CD1c-positive myeloid dendritic cell (primary cell): ENCODE measurements around the gene SMIM43.
"Not testable (repeated sequence)": the region's sequence is repeated elsewhere in the genome, so short reads cannot be mapped to it uniquely, and the experiment has no call there.

Experiments used
- DNase-seq: peaks from one replicate; pipeline ENCODE4 v3.0.0-alpha.2; 2016; ENCODE audit errors: extremely low spot score

The SMIM43 gene

GRCh38 chr4:121736735-121737351 lies 28.1 kb downstream of the SMIM43 start:
- DNase-seq, result peak; percentile 58

DNA sequence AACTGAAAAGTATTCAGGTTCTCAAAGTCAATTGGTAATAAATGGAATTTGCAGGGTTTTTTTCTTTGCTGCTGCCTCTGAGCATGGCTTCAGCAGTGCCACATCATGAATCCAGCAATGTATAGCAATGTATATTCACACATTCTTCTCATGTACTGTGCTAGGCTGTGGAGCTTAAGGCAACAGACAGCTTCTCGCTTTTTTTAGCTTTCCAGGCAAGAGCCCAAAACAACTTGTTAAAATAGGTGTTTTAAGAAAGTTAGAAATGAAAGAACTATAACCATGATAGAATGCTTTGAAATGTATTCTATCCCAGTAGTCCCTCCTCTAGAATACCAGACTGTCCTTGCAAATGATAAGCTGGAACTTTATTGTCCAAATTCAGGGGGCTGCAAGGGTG lies 30.4 kb downstream of the SMIM43 start:
- DNase-seq, result no peak

- DNase-seq, result no peak
Measured at GRCh38 chr4:121733942-121734341, 31.0 kb downstream of the SMIM43 start.

- DNase-seq, result not testable (repeated sequence)
Measured at GRCh38 chr4:121729753-121730152, 35.2 kb downstream of the SMIM43 start.

- DNase-seq, result no peak
Measured at GRCh38 chr4:121728798-121729226, 36.2 kb downstream of the SMIM43 start.

DNA sequence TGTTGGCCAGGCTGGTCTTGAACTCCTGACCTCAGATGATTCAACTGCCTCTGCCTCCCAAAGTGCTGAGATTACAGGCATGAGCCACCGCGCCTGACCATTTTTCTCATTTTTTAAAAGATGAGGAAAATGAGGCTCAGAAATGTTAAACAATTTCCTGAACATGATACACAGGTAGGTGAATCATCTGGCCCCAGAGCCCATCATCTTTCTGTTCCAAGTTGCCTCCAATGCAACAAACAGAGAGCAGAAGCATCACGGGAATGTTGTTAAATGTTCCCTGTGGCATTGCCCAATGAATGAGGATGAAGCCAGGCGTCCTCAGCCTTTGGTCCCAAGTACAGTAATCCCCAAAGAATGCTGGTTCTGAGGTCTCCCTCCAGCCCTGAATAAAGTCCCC lies 36.9 kb downstream of the SMIM43 start:
- DNase-seq, result no peak

DNA sequence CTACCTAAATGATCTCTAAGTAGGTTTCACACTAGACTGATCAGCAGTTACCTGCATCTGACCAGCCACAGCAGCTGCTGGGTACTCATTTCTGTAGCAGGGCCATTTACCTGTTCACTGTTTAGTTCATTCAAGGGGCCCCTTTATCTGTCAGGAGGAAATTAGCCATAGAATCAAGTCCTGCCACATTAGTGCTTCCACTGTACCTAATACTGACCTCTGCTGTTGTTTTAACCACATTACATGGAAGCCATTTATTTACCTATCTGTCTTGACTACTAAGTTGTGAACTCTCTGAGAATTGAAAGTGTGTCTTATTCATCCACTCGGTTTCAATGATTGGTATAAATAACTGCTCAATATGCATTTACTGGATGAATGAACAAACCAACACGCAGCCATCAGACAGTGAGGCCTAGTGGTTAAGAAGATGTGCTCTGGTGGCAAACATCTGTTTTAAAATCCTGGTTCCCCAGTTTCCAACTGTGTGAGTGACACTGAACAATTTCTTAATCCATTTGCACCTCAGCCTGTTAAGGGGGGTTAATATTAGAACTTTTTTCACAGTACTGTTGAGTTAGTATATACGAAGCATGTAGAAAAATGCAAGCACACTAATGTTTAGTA lies 38.2 kb downstream of the SMIM43 start:
- peak; percentile 70 for DNase-seq

- no peak for DNase-seq
Measured at GRCh38 chr4:121724671-121725070, 40.3 kb downstream of the SMIM43 start.

DNA sequence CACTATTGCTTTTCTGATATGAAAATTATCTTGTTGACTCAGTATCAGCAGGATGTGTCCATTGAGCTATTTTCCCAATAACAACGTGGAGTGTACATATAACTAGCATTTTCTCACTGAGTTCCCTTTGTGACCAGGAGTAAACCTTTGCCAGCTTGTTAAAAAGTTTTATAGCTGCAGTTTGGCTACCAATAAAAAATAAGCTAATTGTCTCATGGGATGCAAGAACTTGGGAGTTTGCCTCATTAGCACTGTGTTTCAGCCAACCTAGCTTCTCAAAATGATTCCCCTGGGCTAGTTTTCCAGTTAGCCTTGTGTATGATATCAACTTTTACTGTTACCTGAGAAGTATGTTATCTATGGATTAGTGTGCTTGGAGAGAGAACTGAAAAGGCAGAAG lies 43.3 kb downstream of the SMIM43 start:
- DNase-seq, result no peak

DNA sequence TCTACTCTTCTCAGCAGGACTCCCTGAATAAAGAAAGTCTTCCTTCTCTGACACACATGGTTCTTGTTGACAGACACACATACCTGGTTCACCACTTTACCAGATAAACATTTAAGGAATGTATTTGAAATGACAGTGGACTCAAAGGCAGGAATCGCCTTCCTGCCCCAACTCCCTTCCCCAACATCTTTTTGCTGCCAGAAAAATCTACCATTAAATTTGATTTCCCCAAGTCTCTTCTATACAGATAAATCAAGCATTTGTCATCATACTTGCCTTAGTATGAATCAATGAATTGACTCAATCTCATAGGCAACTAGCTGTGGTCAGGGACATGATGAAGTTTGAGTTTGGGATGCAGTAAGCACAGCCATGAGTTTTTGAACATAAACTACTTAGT lies 44.9 kb downstream of the SMIM43 start:
- no peak for DNase-seq

DNA sequence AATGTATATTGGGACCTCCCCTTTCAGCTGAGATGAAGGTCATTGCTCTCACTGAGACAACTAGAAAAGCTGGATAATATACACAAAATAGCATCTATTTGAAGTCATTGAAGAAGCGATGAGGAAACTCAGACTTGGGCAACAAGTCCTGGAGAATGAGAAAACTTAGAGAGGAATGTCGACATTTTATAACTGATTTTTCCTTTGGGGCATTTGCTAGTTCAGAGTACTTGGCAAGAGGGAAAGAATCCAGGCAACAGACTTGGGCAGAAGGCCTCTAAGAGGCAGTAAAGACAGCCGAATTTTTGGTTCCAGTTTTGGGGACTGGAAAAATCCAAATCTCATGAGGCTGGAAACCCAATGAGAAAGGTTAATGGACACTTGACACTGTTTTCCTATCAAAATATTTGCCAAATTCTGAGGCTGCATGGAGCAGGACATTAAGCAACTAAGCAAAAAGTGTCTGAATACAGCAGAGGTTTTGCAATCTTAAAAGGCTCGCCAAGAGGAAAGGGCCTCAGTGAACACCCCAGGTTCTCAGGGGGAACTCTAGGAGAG lies 47.2 kb downstream of the SMIM43 start:
- DNase-seq, result no peak

DNA sequence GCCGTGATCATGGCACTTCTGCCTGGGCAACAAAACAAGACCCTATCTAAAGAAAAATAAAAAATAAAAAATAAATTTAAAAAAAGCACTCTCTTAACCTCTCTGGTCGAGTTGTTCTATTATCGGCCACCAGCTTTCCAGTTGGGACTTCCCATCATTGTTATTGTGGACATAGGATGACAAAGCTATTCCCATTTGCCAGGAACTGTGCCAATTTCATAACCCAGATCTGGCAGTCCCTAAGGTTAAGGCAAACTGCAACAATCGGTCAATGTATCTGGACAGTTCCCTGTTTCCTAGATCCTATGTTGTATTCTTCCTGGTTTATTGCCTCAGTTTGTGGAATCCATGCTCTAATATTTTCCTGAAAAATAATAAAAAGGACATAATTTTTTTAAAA lies 50.4 kb downstream of the SMIM43 start:
- no peak for DNase-seq

- DNase-seq, result no peak
Measured at GRCh38 chr4:121712783-121713182, 52.2 kb downstream of the SMIM43 start.

DNA sequence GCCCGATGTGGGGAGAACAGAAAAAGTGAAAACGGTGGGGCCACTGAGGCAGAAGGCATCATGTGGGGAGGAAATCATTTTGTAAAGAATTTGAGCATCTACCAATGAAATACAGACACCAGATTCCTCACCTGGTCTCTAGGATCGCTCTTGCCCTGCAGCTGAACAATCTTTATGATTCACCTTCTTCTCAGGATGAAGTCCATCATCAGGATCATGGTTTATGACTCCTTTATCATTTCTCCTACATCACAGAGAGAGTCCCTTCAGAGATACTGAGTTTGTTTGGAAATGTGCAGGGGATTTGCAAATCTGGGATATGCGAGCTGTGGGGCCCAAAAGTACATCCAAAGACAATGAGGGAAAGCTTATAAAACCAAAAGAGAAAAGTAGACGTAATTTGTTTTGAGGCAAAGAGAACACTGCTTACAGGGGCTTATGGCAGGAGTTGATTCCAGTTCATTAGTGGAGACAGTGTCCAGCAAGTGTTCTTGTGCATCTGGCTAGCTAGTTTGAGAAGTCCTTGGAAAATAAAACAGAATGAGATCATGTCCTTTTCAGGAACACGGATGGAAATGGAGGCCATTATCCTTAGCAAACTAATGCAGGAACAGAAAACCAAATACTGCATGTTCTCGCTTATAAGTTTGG lies 52.8 kb downstream of the SMIM43 start:
- no peak for DNase-seq

DNA sequence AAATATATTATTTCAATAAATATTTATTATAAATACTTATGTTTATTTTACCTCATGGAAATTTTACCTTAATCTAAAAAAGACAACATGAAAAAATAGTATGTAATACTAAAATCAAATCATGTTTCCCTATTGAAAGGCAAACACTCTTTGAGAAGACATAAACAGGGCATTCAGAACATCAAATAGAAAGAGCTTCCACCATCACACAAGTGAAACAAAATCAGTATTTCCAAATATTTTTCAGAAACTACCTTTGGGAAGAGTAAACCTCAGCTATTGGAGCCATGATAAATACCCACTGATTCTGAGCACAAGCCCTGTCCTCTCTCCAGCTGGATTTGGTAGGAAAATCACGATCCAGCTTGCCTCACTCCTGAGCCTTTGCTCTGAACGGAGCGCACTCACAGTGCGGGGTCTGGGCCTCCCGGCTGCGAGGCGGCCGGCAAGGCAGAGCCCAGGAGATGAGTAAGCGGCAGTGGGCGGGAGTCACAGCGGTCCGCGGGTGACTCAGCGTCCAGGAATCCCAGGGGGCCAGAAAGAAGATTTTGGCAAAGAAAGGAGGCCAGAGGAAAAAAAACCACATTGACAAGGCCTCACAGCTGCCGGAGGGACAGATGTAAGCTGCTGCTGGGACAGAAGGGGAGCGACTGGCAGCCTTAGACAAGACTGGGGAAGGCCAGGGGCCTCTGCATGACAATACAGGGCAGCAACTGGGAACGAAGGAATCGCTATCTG lies 53.5 kb downstream of the SMIM43 start:
- DNase-seq, result peak; percentile 88

GRCh38 chr4:121709766-121710405 lies 55.1 kb downstream of the SMIM43 start:
- DNase-seq, result no peak
